Natural killer cell (primary cell): ENCODE results near the gene FAHD2A. TPM values are rescaled to one million over a fixed set of nuclear protein-coding genes. Genes with fewer than 3 reads are reported as not detected.
"Not testable (repeated sequence)": the region's sequence is repeated elsewhere in the genome, so short reads cannot be mapped to it uniquely, and the experiment has no call there.

Experiments
- ATAC-seq, 3 donors: fragments of 150-1000 bp in 2 of 3; fragments of 200-7000 bp in 1 of 3; cut with Tn5 transposase; 1 replicate in 1 of 3; 2 replicates in 2 of 3; pipeline ENCODE4 v1.10.0; 2021; ENCODE audit warnings: mild to moderate bottlenecking in 2 of 3, moderate library complexity in 2 of 3
- DNase-seq, 2 donors: peaks; one replicate each; pipeline versions ENCODE4 v3.0.0 to v3.0.0-alpha.2; 2013 to 2021; ENCODE audit warnings: mixed read lengths in 1 of 2
- H3K27ac ChIP-seq: one replicate; pipeline ENCODE4 v1.5.1; 2013; ENCODE audit warnings: mild to moderate bottlenecking, low read length
- H3K27me3 ChIP-seq: one replicate; pipeline ENCODE4 v1.6.1; 2013; ENCODE audit warnings: low read length; ENCODE audit not compliant: control insufficient read depth, insufficient read depth
- H3K36me3 ChIP-seq: one replicate; pipeline ENCODE4 v1.6.1; 2013; ENCODE audit warnings: low read length; ENCODE audit not compliant: control insufficient read depth, insufficient read depth
- H3K4me1 ChIP-seq: one replicate; pipeline ENCODE4 v1.6.1; 2013; ENCODE audit warnings: low read length; ENCODE audit not compliant: control insufficient read depth, insufficient read depth
- H3K4me3 ChIP-seq: one replicate; pipeline ENCODE4 v1.5.1; 2013; ENCODE audit warnings: low read length
- H3K9me3 ChIP-seq: one replicate; pipeline ENCODE4 v1.6.1; 2013; ENCODE audit warnings: low read length; ENCODE audit not compliant: control insufficient read depth, insufficient read depth
- H3K27ac Mint-ChIP-seq, 2 donors: one replicate each; pipeline ENCODE4 v1.8.0; 2022; ENCODE audit warnings: mild to moderate bottlenecking in 2 of 2, mixed read lengths in 2 of 2, moderate library complexity in 1 of 2
- H3K27me3 Mint-ChIP-seq, 2 donors: one replicate each; pipeline ENCODE4 v1.8.0; 2022; ENCODE audit warnings: low read depth in 2 of 2, mixed read lengths in 2 of 2
- H3K36me3 Mint-ChIP-seq: one replicate; pipeline ENCODE4 v1.8.0; 2022; ENCODE audit warnings: mixed read lengths
- H3K4me1 Mint-ChIP-seq, 2 donors: one replicate each; pipeline ENCODE4 v1.8.0; 2022; ENCODE audit warnings: mixed read lengths in 2 of 2
- H3K4me3 Mint-ChIP-seq: one replicate; pipeline ENCODE4 v1.8.0; 2022; ENCODE audit warnings: mild to moderate bottlenecking, moderate library complexity, mixed read lengths
- H3K9me3 Mint-ChIP-seq, 2 donors: one replicate each; pipeline ENCODE4 v1.8.0; 2022; ENCODE audit warnings: mixed read lengths in 2 of 2
- CTCF ChIP-seq: fragments of 200-600 bp; IDR thresholded peaks from one replicate; pipeline ENCODE4 v1.8.0; 2022; ENCODE audit warnings: antibody characterized with exemption
- WGBS: methylation state at CpG from one replicate; pipeline ENCODE4 v1.1.7; 2013; ENCODE audit warnings: missing lambda C conversion rate; ENCODE audit not compliant: insufficient coverage; 5-methylcytosine and 5-hydroxymethylcytosine counted together
- intact Hi-C: fragments of 100-400 bp; cut with micrococcal nuclease; formaldehyde crosslinking; loops from one replicate; pipeline ENCODE4 v1.14.2; 2022
- total RNA-seq, 4 donors: library from RNA; stranded (reverse); fragments of 120-200 nt in 1 of 4; gene quantifications; one replicate each; pipeline versions ENCODE4 v1.2.3 to v1.2.4, GENCODE V29; 2013 to 2022

The FAHD2A gene
- total RNA-seq, 3 donors from 2014 or later (not counting 1 experiment from before 2014, with no cell fraction given), result 21.6 to 25.4 (median 22.0) TPM

- 85% methylated on average over 5 of the region's 5 CpGs for WGBS
- Mint-ChIP-seq H3K4me3 (no peak overlapping the region), H3K27me3 (peaks cover 0 to 7% of the 10 kb centered on the region in 2 donors), H3K4me1 (no peaks in the 10 kb centered on the region), H3K27ac (no peak overlapping the region), H3K36me3 (no peaks in the 10 kb centered on the region), H3K9me3 (no peaks in the 10 kb centered on the region)
- Histone ChIP-seq H3K9me3 (no peaks in the 10 kb centered on the region), H3K4me1 (no peaks in the 10 kb centered on the region), H3K27me3 (no peaks in the 10 kb centered on the region), H3K36me3 (no peaks in the 10 kb centered on the region), H3K4me3 (no peak overlapping the region), H3K27ac (no peak overlapping the region)
- intact Hi-C loops, result no loop called here
- TF ChIP-seq CTCF, result no peak
- ATAC-seq (peak in 1 of 3 donors; percentile 20), DNase-seq (no peak)
Measured at GRCh38 chr2:95354469-95354901, 48.0 kb upstream of the FAHD2A start.

- Mint-ChIP-seq H3K36me3 (no peaks in the 10 kb centered on the region), H3K4me3 (no peak overlapping the region), H3K27me3 (peaks cover 0 to 7% of the 10 kb centered on the region in 2 donors), H3K4me1 (no peaks in the 10 kb centered on the region), H3K27ac (no peak overlapping the region), H3K9me3 (no peaks in the 10 kb centered on the region)
- H3K4me1 ChIP-seq, result no peaks in the 10 kb centered on the region
- no peaks in the 10 kb centered on the region for H3K36me3 ChIP-seq
- H3K27ac ChIP-seq, result no peak overlapping the region
- no peaks in the 10 kb centered on the region for H3K9me3 ChIP-seq
- TF ChIP-seq CTCF, result no peak
- no peak for DNase-seq
- ATAC-seq, result no peak
- 93% methylated on average over 7 of the region's 8 CpGs for WGBS
- no peaks in the 10 kb centered on the region for H3K27me3 ChIP-seq
- intact Hi-C loops, result no loop called here
- H3K4me3 ChIP-seq, result no peak overlapping the region
Measured at GRCh38 chr2:95354925-95355324, 47.6 kb upstream of the FAHD2A start.

GRCh38 chr2:95355486-95355885, 47.0 kb upstream of the FAHD2A start:
- H3K4me3 ChIP-seq, H3K36me3 Mint-ChIP-seq, H3K27ac ChIP-seq, H3K27ac Mint-ChIP-seq, intact Hi-C loops, H3K27me3 ChIP-seq, H3K36me3 ChIP-seq, DNase-seq, H3K9me3 ChIP-seq, H3K27me3 Mint-ChIP-seq, H3K4me1 Mint-ChIP-seq, H3K4me1 ChIP-seq, ATAC-seq, H3K4me3 Mint-ChIP-seq, H3K9me3 Mint-ChIP-seq: not testable (repeated sequence)
- WGBS, result 86% methylated on average over 2 of the region's 5 CpGs

- no peak overlapping the region for H3K27ac Mint-ChIP-seq
- no peaks in the 10 kb centered on the region for H3K9me3 Mint-ChIP-seq
- H3K27me3 ChIP-seq, result no peaks in the 10 kb centered on the region
- H3K4me3 ChIP-seq, result no peak overlapping the region
- ATAC-seq, result no peak
- WGBS, result 90% methylated on average over 11 of the region's 12 CpGs
- no peak overlapping the region for H3K27ac ChIP-seq
- no peaks in the 10 kb centered on the region for H3K4me1 ChIP-seq
- H3K4me3 Mint-ChIP-seq, result no peak overlapping the region
- no peaks in the 10 kb centered on the region for H3K9me3 ChIP-seq
- no peaks in the 10 kb centered on the region for H3K4me1 Mint-ChIP-seq
- H3K36me3 ChIP-seq, result no peaks in the 10 kb centered on the region
- DNase-seq, result no peak
- TF ChIP-seq CTCF, result no peak
- peaks cover 0 to 3% of the 10 kb centered on the region in 2 donors for H3K27me3 Mint-ChIP-seq
- intact Hi-C loops, result no loop called here
- H3K36me3 Mint-ChIP-seq, result no peaks in the 10 kb centered on the region
Measured at GRCh38 chr2:95356821-95357700, 45.4 kb upstream of the FAHD2A start.
